Heart left ventricle (tissue), 13 donors: ENCODE results near the gene DSCAM.

Source experiments
- POLR2A ChIP-seq, 2 donors: fragments of 450-650 bp; IDR thresholded peaks; one replicate each; pipeline ENCODE4 v1.6.1; 2017; ENCODE audit warnings: antibody characterized with exemption in 2 of 2, mild to moderate bottlenecking in 2 of 2, moderate library complexity in 2 of 2
- TF ChIP-seq, protein P1 (sequence below), 12 donors: fragments of 200-600 bp; sonication (generic) in 4 of 12; IDR thresholded peaks; one replicate each; pipeline versions ENCODE4 v1.5.0 to v1.8.0; 2018 to 2022; ENCODE audit warnings: antibody characterized with exemption in 12 of 12, mild to moderate bottlenecking in 5 of 12
- donor health status: ischemic (EF 13 %, LVEDD 7.1; RV severe dilation, severe dysfunction).
- donor health status: DM: no; HTN: yes; CAD: no.
- donor health status: DM: no; HTN: no; CAD: no.
- donor health status: ischemic (EF 25% LVEDD 6.9; RV normal size, moderate dysfunction).
- donor health status: ischemic (EF 25% LVEDD 5.7; RV mildly dilated, moderate dysfunction).
- donor health status: ischemic (EF 35%, LVEDD 5.7; RV mildly dilated, moderate dysfunction).
- donor health status: nonischemic (EF 11% LVEDD 7.7; RV severe dilation, severe dysfunction).
- donor health status: DM: yes; HTN: yes; CAD: no.
- donor health status: PGD.
- donor health status: ischemic (EF 29% LVEDD 5.4; RV normal size, mild dysfunction).
- donor health status: nonischemic (EF 23%, LVEDD 6.1; RV moderate dilation, normal function).

DNA sequence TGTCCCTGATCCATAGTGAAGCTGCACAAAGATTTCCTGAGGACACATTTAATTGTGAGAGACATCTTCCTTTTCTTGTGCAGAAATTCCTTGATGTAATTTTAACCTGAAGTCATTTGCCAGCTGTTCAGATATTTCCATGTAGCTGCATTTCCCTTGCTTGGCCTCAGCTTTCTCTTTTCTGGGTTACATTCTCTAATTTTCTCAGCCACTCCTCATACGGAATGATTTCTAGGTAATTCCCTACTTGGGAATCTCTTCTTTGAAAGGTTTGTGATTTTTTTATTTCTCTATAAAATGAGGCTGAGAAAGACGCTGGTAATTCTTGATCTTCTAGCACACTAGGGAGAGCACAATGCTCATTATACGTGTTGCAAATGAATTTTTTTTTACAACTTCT lies 780.7 kb downstream of the DSCAM start:
- TF ChIP-seq, protein P1, sequence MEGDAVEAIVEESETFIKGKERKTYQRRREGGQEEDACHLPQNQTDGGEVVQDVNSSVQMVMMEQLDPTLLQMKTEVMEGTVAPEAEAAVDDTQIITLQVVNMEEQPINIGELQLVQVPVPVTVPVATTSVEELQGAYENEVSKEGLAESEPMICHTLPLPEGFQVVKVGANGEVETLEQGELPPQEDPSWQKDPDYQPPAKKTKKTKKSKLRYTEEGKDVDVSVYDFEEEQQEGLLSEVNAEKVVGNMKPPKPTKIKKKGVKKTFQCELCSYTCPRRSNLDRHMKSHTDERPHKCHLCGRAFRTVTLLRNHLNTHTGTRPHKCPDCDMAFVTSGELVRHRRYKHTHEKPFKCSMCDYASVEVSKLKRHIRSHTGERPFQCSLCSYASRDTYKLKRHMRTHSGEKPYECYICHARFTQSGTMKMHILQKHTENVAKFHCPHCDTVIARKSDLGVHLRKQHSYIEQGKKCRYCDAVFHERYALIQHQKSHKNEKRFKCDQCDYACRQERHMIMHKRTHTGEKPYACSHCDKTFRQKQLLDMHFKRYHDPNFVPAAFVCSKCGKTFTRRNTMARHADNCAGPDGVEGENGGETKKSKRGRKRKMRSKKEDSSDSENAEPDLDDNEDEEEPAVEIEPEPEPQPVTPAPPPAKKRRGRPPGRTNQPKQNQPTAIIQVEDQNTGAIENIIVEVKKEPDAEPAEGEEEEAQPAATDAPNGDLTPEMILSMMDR (IDR thresholded peaks at IDR 0.05), result no peak
- TF ChIP-seq POLR2A (IDR thresholded peaks at IDR 0.05), result no peak
